HepG2 (cell line): ENCODE results near the gene LEPROT. TPM values are rescaled to one million over a fixed set of nuclear protein-coding genes. Genes with fewer than 3 reads are reported as not detected.

ENCODE experiments used
- FOSL2 ChIP-seq: sonication (generic); formaldehyde crosslinking; IDR thresholded peaks from 2 replicates; pipeline ENCODE4 v1.4.0; 2020; ENCODE audit warnings: missing genetic modification reagents
- GABPA ChIP-seq, 2 experiments: IDR thresholded peaks; 2 replicates each; pipeline ENCODE4 v1.6.1; 2011 to 2016; ENCODE audit warnings: low read depth in 2 of 2, low read length in 1 of 2, missing biosample characterization in 1 of 2, missing genetic modification characterization in 1 of 2
- GATAD1 ChIP-seq: IDR thresholded peaks from 2 replicates; pipeline ENCODE4 v1.6.1; 2016; ENCODE audit warnings: missing genetic modification reagents, missing compliant biosample characterization
- GLI4 ChIP-seq: sonication (generic); formaldehyde crosslinking; IDR thresholded peaks from 2 replicates; pipeline ENCODE4 v1.5.1; 2020; ENCODE audit warnings: missing genetic modification reagents, mild to moderate bottlenecking, moderate library complexity, borderline replicate concordance
- GPN1 ChIP-seq: sonication (generic); formaldehyde crosslinking; IDR thresholded peaks from 2 replicates; pipeline ENCODE4 v1.5.1; 2020; ENCODE audit warnings: missing genetic modification reagents, borderline replicate concordance
- MTA3 ChIP-seq: sonication (generic); formaldehyde crosslinking; IDR thresholded peaks from 2 replicates; pipeline ENCODE4 v1.4.0; 2020; ENCODE audit warnings: missing genetic modification reagents
- MTF1 ChIP-seq: sonication (generic); formaldehyde crosslinking; IDR thresholded peaks from 2 replicates; pipeline ENCODE4 v1.5.0; 2020; ENCODE audit warnings: missing genetic modification reagents
- NFKBIZ ChIP-seq: IDR thresholded peaks from 2 replicates; pipeline ENCODE4 v1.6.1; 2018; ENCODE audit warnings: missing genetic modification reagents, missing compliant biosample characterization
- NFRKB ChIP-seq: fragments of 450-650 bp; IDR thresholded peaks from 2 replicates; pipeline ENCODE4 v1.6.1; 2017
- NFYC ChIP-seq: IDR thresholded peaks from 2 replicates; pipeline ENCODE4 v1.6.1; 2016; ENCODE audit warnings: missing genetic modification reagents, missing compliant biosample characterization
- NR2F2 ChIP-seq: IDR thresholded peaks from 2 replicates; pipeline ENCODE4 v1.6.1; 2012; ENCODE audit warnings: low read depth, inconsistent platforms, borderline replicate concordance
- PLRG1 ChIP-seq: fragments of 450-650 bp; conservative IDR thresholded peaks from 2 replicates; pipeline ENCODE4 v1.6.1; 2016
- PRDM15 ChIP-seq: sonication (generic); formaldehyde crosslinking; IDR thresholded peaks from 2 replicates; pipeline ENCODE4 v1.4.0; 2020; ENCODE audit warnings: missing genetic modification reagents
- SRSF4 ChIP-seq: fragments of 200-400 bp; formaldehyde crosslinking; IDR thresholded peaks from one replicate; pipeline ENCODE4 v1.6.1; 2018; ENCODE audit warnings: mild to moderate bottlenecking, low read depth, low read length, moderate library complexity; ENCODE audit not compliant: poor library complexity, severe bottlenecking
- ZMYM2 ChIP-seq: sonication (generic); formaldehyde crosslinking; IDR thresholded peaks from 2 replicates; pipeline ENCODE4 v1.8.0; 2022; ENCODE audit warnings: mild to moderate bottlenecking, missing genetic modification reagents
- ZNF10 ChIP-seq: sonication (generic); formaldehyde crosslinking; IDR thresholded peaks from 2 replicates; pipeline ENCODE4 v1.4.0; 2020; ENCODE audit warnings: mild to moderate bottlenecking, low read depth, missing genetic modification reagents, borderline replicate concordance
- ZNF17 ChIP-seq: sonication (generic); formaldehyde crosslinking; IDR thresholded peaks from 2 replicates; pipeline ENCODE4 v1.5.0; 2020; ENCODE audit warnings: mild to moderate bottlenecking, missing genetic modification reagents
- ZNF280D ChIP-seq: sonication (generic); formaldehyde crosslinking; IDR thresholded peaks from 2 replicates; pipeline ENCODE4 v1.5.1; 2020; ENCODE audit warnings: mild to moderate bottlenecking, missing genetic modification reagents
- ZNF446 ChIP-seq: sonication (generic); formaldehyde crosslinking; IDR thresholded peaks from 2 replicates; pipeline ENCODE4 v1.5.0; 2020; ENCODE audit warnings: mild to moderate bottlenecking, missing genetic modification reagents
- ZNF563 ChIP-seq: sonication (generic); formaldehyde crosslinking; IDR thresholded peaks from 2 replicates; pipeline ENCODE4 v1.8.0; 2022; ENCODE audit warnings: mild to moderate bottlenecking, moderate library complexity, missing genetic modification reagents
- ZNF615 ChIP-seq: sonication (generic); formaldehyde crosslinking; IDR thresholded peaks from 2 replicates; pipeline ENCODE4 v1.5.0; 2020; ENCODE audit warnings: mild to moderate bottlenecking, missing genetic modification reagents, borderline replicate concordance
- ZNF652 ChIP-seq: IDR thresholded peaks from 2 replicates; pipeline ENCODE4 v1.6.1; 2016; ENCODE audit warnings: low read depth, borderline replicate concordance
- polyA plus RNA-seq, 8 experiments: library from polyadenylated mRNA; depleted of rRNA in 3 of 8; stranded (reverse) in 7 of 8; unstranded in 1 of 8; fragments of >200 nt; fragmentation: Illumina TruSeq in 4 of 8; extraction: Trizol in 4 of 8; gene quantifications; 2 replicates each; pipeline versions ENCODE4 v1.2.1 to v1.2.3, GENCODE V29; 2011 to 2016; ENCODE audit warnings: low read depth in 4 of 8, missing spikeins in 1 of 8, mixed read lengths in 1 of 8; ENCODE audit not compliant: insufficient read depth in 1 of 8
- total RNA-seq, 5 experiments: library from RNA; depleted of rRNA; stranded (reverse); fragments of >200 nt; fragmentation: Illumina TruSeq; extraction: Trizol; gene quantifications; 2 replicates each; pipeline ENCODE4 v1.2.3, GENCODE V29; 2016; ENCODE audit warnings: low read depth in 1 of 5

Gene LEPROT
- total and polyA plus RNA-seq, 2 of the 13 experiments (the other 11 are each of a cell fraction or from before 2014, with no cell fraction given): 36.8 to 51.4 TPM

- TF ChIP-seq ZNF615 (CRISPR knock-in tag): no peak
- no peak for TF ChIP-seq ZNF17 (CRISPR knock-in tag)
- no peak for TF ChIP-seq ZNF446 (CRISPR knock-in tag)
- no peak for TF ChIP-seq GATAD1
- no peak for TF ChIP-seq MTA3 (CRISPR knock-in tag)
- TF ChIP-seq NFKBIZ (CRISPR knock-in tag): no peak
- no peak for TF ChIP-seq ZMYM2 (CRISPR knock-in tag)
- TF ChIP-seq ZNF652 (CRISPR knock-in tag): no peak
- 0 out of 2 replicates have a peak, but pooled peaks have one; percentile 20 for TF ChIP-seq FOSL2 (CRISPR knock-in tag)
- no peak for TF ChIP-seq PRDM15 (CRISPR knock-in tag)
- no peak for TF ChIP-seq NFYC (CRISPR knock-in tag)
- no peak for TF ChIP-seq MTF1 (CRISPR knock-in tag)
- TF ChIP-seq NFRKB: no peak
- TF ChIP-seq ZNF563 (CRISPR knock-in tag): no peak
- TF ChIP-seq NR2F2: no peak
- no peak for TF ChIP-seq SRSF4
- no peak for TF ChIP-seq ZNF10 (CRISPR knock-in tag)
- no peak for TF ChIP-seq GABPA (IDR thresholded peaks at IDR 0.05; ENCODE audit: low read depth, low read length)
- no peak for TF ChIP-seq GABPA (CRISPR knock-in tag; IDR thresholded peaks at IDR 0.05; ENCODE audit: low read depth)
- TF ChIP-seq ZNF280D: 0 out of 2 replicates have a peak, but pooled peaks have one; percentile 57
- TF ChIP-seq PLRG1: no peak
- TF ChIP-seq GLI4: 0 out of 2 replicates have a peak, but pooled peaks have one; percentile 51
- no peak for TF ChIP-seq GPN1 (CRISPR knock-in tag)
Observed at GRCh38 chr1:65419681-65420589, 533 bp upstream of the LEPROT start (continued).
